Right atrium auricular region (tissue), 2 donors: ENCODE measurements around the gene RO60. TPM values are rescaled to one million over a fixed set of nuclear protein-coding genes. Genes with fewer than 3 reads are reported as not detected.

Source experiments
- DNase-seq: peaks from one replicate; pipeline ENCODE4 v3.0.0-alpha.2; 2019; ENCODE audit warnings: low spot score
- H3K27ac ChIP-seq, 2 donors: fragments of 200-600 bp; sonication (generic); 1 replicate in 1 of 2; 2 replicates in 1 of 2; pipeline ENCODE4 v1.5.1; 2016 to 2019
- H3K27me3 ChIP-seq, 2 donors: fragments of 200-600 bp; sonication (generic); one replicate each; pipeline versions ENCODE4 v1.5.1 to v1.6.0; 2017 to 2019
- H3K36me3 ChIP-seq: fragments of 200-600 bp; sonication (generic); one replicate; pipeline ENCODE4 v1.5.1; 2016
- H3K4me1 ChIP-seq, 2 donors: fragments of 200-600 bp; sonication (generic); one replicate each; pipeline versions ENCODE4 v1.5.1 to v1.6.0; 2017 to 2019
- H3K4me3 ChIP-seq, 2 donors: fragments of 200-600 bp; sonication (generic); 1 replicate in 1 of 2; 2 replicates in 1 of 2; pipeline ENCODE4 v1.5.1; 2017 to 2019; ENCODE audit warnings: mild to moderate bottlenecking in 1 of 2, moderate library complexity in 1 of 2
- H3K9me3 ChIP-seq, 2 donors: fragments of 200-600 bp; sonication (generic); one replicate each; pipeline ENCODE4 v1.5.1; 2019
- total RNA-seq, 2 donors: library from RNA; depleted of rRNA; stranded (reverse); fragments of >200 nt; gene quantifications; one replicate each; pipeline ENCODE4 v1.1.0, GENCODE V29; 2016
- TF ChIP-seq, protein P1 (sequence below), 2 donors: fragments of 200-600 bp; sonication (generic); IDR thresholded peaks; one replicate each; pipeline ENCODE4 v1.5.1; 2019; ENCODE audit warnings: antibody characterized with exemption in 2 of 2

The RO60 gene
- total RNA-seq, 2 donors from 2014 or later = 58.9 to 64.4 TPM

DNA sequence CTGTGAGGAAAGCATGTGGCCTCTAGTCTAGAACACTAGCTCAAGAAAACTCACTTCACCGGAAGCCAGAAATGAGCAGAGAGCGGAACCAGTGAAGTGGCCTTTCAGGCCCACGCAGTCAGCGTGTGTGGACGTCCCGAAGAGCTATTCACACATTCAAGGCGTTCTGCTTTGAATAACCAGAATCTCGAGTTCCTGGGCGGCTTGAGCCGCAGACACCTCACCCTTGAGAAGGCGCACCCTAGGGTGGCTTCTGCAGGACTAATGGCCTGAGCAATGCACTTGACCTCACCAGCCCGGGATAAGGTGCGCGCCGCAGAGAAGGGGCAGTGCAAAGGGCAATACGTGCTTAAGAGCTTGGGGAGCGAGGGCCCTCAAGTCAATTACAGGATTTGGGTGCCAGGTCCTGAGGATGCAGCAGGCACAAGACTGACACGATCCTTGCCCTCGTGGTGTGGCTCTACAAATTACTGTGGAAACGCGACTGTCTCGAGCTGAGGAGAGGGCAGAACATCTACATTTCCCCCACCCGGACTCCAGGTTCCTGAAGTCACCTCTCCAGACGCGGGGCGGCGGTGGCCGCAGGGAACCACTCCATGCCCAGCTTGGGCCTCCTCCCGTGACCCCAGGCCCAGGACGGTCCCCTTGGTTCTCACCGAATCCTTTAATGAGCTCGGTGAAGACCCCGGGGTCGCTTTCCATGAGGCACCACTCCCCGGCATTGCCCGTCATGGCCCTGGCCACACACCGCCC, 707 bp upstream of the RO60 start:
- H3K4me3 ChIP-seq = peak overlapping the region; percentile 84 to 90
- no peaks in the 10 kb centered on the region for H3K36me3 ChIP-seq
- H3K4me1 ChIP-seq = peaks cover 0 to 40% of the 10 kb centered on the region in 2 donors
- no peaks in the 10 kb centered on the region for H3K9me3 ChIP-seq
- H3K27ac ChIP-seq = peak overlapping the region; percentile 98 to 99
- TF ChIP-seq, protein P1, sequence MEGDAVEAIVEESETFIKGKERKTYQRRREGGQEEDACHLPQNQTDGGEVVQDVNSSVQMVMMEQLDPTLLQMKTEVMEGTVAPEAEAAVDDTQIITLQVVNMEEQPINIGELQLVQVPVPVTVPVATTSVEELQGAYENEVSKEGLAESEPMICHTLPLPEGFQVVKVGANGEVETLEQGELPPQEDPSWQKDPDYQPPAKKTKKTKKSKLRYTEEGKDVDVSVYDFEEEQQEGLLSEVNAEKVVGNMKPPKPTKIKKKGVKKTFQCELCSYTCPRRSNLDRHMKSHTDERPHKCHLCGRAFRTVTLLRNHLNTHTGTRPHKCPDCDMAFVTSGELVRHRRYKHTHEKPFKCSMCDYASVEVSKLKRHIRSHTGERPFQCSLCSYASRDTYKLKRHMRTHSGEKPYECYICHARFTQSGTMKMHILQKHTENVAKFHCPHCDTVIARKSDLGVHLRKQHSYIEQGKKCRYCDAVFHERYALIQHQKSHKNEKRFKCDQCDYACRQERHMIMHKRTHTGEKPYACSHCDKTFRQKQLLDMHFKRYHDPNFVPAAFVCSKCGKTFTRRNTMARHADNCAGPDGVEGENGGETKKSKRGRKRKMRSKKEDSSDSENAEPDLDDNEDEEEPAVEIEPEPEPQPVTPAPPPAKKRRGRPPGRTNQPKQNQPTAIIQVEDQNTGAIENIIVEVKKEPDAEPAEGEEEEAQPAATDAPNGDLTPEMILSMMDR (IDR thresholded peaks at IDR 0.05) = no peak
- no peaks in the 10 kb centered on the region for H3K27me3 ChIP-seq
- DNase-seq = peak; percentile 60

DNA sequence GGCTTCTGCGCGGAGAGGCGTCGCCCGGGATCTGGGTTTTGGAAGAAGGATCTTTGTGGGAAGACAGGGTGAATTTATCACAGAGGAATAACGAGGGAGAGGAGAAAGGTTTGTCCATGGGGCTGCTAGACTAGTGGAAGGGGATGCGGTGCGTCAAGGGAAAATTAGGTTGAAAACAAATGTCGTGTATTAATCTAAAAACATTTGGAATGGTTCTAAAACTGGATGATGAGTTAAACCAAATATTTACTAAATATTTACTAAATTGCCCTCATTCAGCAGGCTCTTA, 647 bp downstream of the RO60 start:
- H3K27me3 ChIP-seq = no peaks in the 10 kb centered on the region
- peak overlapping the region; percentile 84 to 90 for H3K4me3 ChIP-seq
- H3K4me1 ChIP-seq = peaks cover 0 to 40% of the 10 kb centered on the region in 2 donors
- peak overlapping the region; percentile 98 to 99 for H3K27ac ChIP-seq
- TF ChIP-seq, protein P1 (IDR thresholded peaks at IDR 0.05) = no peak
- no peaks in the 10 kb centered on the region for H3K36me3 ChIP-seq
- no peaks in the 10 kb centered on the region for H3K9me3 ChIP-seq
- no peak for DNase-seq

DNA sequence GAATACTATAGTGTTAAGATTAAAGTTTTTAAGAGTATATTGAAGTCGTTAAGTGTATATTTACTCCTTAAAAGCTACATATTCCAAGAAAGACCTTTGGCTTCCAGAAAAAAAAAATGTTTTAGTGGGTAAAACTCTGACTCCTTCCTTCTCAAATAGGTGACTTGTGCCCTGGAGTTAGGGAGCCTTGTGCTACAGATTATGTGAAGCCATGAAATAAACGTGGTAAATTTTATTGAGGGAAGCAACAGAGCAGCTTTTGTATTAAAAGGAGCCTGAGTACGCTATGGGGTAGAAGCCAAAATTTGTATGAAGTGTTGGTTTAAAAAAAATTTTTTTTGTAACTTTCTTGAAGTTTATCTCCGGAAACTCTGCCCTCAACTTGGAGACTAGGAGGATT, 994 bp downstream of the RO60 start:
- peak overlapping the region; percentile 98 to 99 for H3K27ac ChIP-seq
- H3K4me3 ChIP-seq = peak overlapping the region; percentile 84 to 90
- H3K9me3 ChIP-seq = no peaks in the 10 kb centered on the region
- no peak for DNase-seq
- TF ChIP-seq, protein P1 (IDR thresholded peaks at IDR 0.05) = no peak
- H3K36me3 ChIP-seq = no peaks in the 10 kb centered on the region
- H3K4me1 ChIP-seq = peaks cover 0 to 40% of the 10 kb centered on the region in 2 donors
- H3K27me3 ChIP-seq = no peaks in the 10 kb centered on the region

DNA sequence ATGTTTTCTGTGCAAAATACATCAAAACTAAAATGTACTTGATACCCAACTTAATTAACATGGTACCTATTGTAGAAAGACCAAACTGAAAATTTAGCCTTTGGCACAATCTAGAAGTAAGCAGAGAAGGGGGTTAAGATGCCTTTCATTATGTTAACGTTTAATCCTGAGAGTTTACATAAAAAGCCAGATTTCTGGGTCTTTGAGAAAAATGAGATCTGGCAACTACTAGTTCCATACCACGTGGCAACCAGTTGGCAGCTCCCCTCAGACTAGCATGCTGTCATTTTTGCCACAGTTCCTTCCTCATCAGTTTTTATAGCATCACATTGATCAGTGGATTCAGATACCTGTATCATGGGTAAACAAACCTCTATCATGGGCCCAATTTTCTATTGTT, 1.5 kb downstream of the RO60 start:
- Histone ChIP-seq H3K4me3 (peak overlapping the region in 1 of 2 donors; percentile 84), H3K36me3 (no peaks in the 10 kb centered on the region), H3K4me1 (peaks cover 0 to 40% of the 10 kb centered on the region in 2 donors), H3K27ac (peak overlapping the region; percentile 98 to 99), H3K27me3 (no peaks in the 10 kb centered on the region), H3K9me3 (no peaks in the 10 kb centered on the region)
- TF ChIP-seq, protein P1 (IDR thresholded peaks at IDR 0.05) = no peak
- DNase-seq = no peak

GRCh38 chr1:193062698-193063463, 3.5 kb downstream of the RO60 start:
- Histone ChIP-seq H3K27ac (no peak overlapping the region), H3K36me3 (no peaks in the 10 kb centered on the region), H3K4me1 (peaks cover 0 to 31% of the 10 kb centered on the region in 2 donors), H3K4me3 (no peak overlapping the region), H3K9me3 (no peaks in the 10 kb centered on the region), H3K27me3 (no peaks in the 10 kb centered on the region)
- TF ChIP-seq, protein P1 (IDR thresholded peaks at IDR 0.05) = no peak
- no peak for DNase-seq
